H1 (cell line): Measurements from ENCODE around the gene NPHP4.

Experiments used
- HDAC2 ChIP-seq, 2 experiments: fragments of 300-600 bp in 1 of 2; sonication (generic) in 1 of 2; IDR thresholded peaks; 2 replicates each; pipeline ENCODE4 v1.6.1; 2011 to 2012; ENCODE audit warnings: low read depth in 2 of 2, low read length in 2 of 2, mild to moderate bottlenecking in 2 of 2, moderate library complexity in 2 of 2, borderline replicate concordance in 1 of 2, inconsistent platforms in 1 of 2
- POLR2A ChIP-seq, 2 experiments: IDR thresholded peaks; 1 replicate in 1 of 2; 2 replicates in 1 of 2; pipeline ENCODE4 v1.6.1; 2011; ENCODE audit warnings: low read depth in 2 of 2, low read length in 2 of 2, mild to moderate bottlenecking in 2 of 2; ENCODE audit errors: control extremely low read depth in 1 of 2
- POLR2AphosphoS5 ChIP-seq: IDR thresholded peaks from 2 replicates; pipeline ENCODE4 v1.6.1; 2011; ENCODE audit warnings: low read depth, low read length
- TAF7 ChIP-seq: optimal IDR thresholded peaks from 2 replicates; pipeline ENCODE3; 2011; ENCODE audit warnings: low read depth, mild to moderate bottlenecking, inconsistent platforms, low read length, moderate library complexity, borderline replicate concordance
- TF ChIP-seq, protein P1 (sequence below), 3 experiments: IDR thresholded peaks; 1 replicate in 2 of 3; 2 replicates in 1 of 3; pipeline versions ENCODE4 v1.5.1 to v1.6.1; 2011; ENCODE audit warnings: low read length in 3 of 3, mild to moderate bottlenecking in 3 of 3, inconsistent platforms in 2 of 3, low read depth in 1 of 3, moderate library complexity in 1 of 3; ENCODE audit not compliant: insufficient read depth in 1 of 3; ENCODE audit errors: control extremely low read depth in 1 of 3
- TF ChIP-seq, protein P2 (sequence below): IDR thresholded peaks from 2 replicates; pipeline ENCODE4 v1.6.1; 2011; ENCODE audit warnings: low read depth, mild to moderate bottlenecking, low read length; ENCODE audit not compliant: insufficient read depth

- TF ChIP-seq, protein P1, sequence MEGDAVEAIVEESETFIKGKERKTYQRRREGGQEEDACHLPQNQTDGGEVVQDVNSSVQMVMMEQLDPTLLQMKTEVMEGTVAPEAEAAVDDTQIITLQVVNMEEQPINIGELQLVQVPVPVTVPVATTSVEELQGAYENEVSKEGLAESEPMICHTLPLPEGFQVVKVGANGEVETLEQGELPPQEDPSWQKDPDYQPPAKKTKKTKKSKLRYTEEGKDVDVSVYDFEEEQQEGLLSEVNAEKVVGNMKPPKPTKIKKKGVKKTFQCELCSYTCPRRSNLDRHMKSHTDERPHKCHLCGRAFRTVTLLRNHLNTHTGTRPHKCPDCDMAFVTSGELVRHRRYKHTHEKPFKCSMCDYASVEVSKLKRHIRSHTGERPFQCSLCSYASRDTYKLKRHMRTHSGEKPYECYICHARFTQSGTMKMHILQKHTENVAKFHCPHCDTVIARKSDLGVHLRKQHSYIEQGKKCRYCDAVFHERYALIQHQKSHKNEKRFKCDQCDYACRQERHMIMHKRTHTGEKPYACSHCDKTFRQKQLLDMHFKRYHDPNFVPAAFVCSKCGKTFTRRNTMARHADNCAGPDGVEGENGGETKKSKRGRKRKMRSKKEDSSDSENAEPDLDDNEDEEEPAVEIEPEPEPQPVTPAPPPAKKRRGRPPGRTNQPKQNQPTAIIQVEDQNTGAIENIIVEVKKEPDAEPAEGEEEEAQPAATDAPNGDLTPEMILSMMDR (IDR thresholded peaks at IDR 0.05; ENCODE audit: control extremely low read depth in 1 of 3, insufficient read depth in 1 of 3, low read depth in 1 of 3, low read length in 3 of 3), result no peak
- TF ChIP-seq POLR2A (IDR thresholded peaks at IDR 0.05; ENCODE audit: control extremely low read depth in 1 of 2, low read depth in 2 of 2, low read length in 2 of 2), result no peak
- no peak for TF ChIP-seq HDAC2 (IDR thresholded peaks at IDR 0.05; ENCODE audit: borderline replicate concordance in 1 of 2, low read depth in 2 of 2, low read length in 2 of 2)
- no peak for TF ChIP-seq POLR2AphosphoS5
- TF ChIP-seq, protein P2, sequence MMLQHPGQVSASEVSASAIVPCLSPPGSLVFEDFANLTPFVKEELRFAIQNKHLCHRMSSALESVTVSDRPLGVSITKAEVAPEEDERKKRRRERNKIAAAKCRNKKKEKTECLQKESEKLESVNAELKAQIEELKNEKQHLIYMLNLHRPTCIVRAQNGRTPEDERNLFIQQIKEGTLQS, result no peak
- TF ChIP-seq TAF7, result no peak
Measured at GRCh38 chr1:5891137-5891536, 101.1 kb downstream of the NPHP4 start.
